ENCODE data around the gene ZNF583. TPM values are rescaled to one million over a fixed set of nuclear protein-coding genes. Genes with fewer than 3 reads are reported as not detected.

Gene ZNF583
- total RNA-seq, 4 donors from 2014 or later, result 3.8 to 11.8 (median 6.6) TPM

DNA sequence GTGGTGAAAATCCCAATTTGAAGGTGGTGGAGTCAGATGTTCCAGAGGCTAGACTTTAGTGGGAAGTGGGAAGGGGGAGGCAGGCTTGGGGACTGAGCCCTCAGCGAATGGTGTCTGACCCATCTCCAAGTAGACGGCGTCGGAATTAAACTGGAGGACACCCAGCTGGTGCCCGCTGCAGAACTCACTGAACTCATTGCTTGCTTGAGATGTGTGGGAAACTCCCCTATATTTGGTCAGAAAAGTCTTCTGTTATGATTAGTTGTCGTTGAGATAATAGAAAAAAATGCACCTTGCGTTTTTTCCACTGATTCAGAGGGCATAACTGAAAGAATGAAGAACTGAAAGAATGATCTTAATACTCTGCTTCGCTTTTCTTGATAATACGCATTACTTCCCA lies 871 bp upstream of the ZNF583 start:
- TF ChIP-seq POLR2AphosphoS5 (IDR thresholded peaks at IDR 0.05) (no peak), EP300 (IDR thresholded peaks at IDR 0.05) (no peak), CTCF (IDR thresholded peaks at IDR 0.05) (no peak), POLR2A (IDR thresholded peaks at IDR 0.05; ENCODE audit: low read depth) (no peak)
- Histone ChIP-seq H3K4me1 (peaks cover 15 to 21% (median 18%) of the 10 kb centered on the region in 4 donors), H3K36me3 (peaks cover 15 to 35% (median 31%) of the 10 kb centered on the region in 4 donors), H3K4me3 (peak overlapping the region; percentile 71 to 88 (median 80)), H3K27me3 (no peaks in the 10 kb centered on the region), H3K9me3 (peaks cover 0 to 46% (median 31%) of the 10 kb centered on the region in 4 donors), H3K27ac (replicated peaks in 1 of 4) (peak overlapping the region; percentile 95 to 96 (median 96))
- intact Hi-C loops (cut with DNase I), result loop anchor here (10.0 kb wide), 1 partner anchor 192 kb away; the partner anchor contains the start of gene ZNF71
- no peak for DNase-seq (ENCODE audit: extremely low spot score)
- 16% methylated on average over 9 of the region's 9 CpGs for WGBS

GRCh38 chr19:56404705-56405056 lies 549 bp downstream of the ZNF583 start:
- intact Hi-C loops (cut with DNase I), result loop anchor here (10.0 kb wide), 1 partner anchor 190 kb away; the partner anchor contains the start of gene ZNF71
- Histone ChIP-seq H3K4me1 (peaks cover 15 to 21% (median 18%) of the 10 kb centered on the region in 4 donors), H3K27ac (replicated peaks in 1 of 4) (peak overlapping the region in 3 of 4 donors; percentile 95 to 96 (median 95)), H3K36me3 (peaks cover 29 to 37% (median 33%) of the 10 kb centered on the region in 4 donors), H3K9me3 (peaks cover 0 to 52% (median 41%) of the 10 kb centered on the region in 4 donors), H3K27me3 (no peaks in the 10 kb centered on the region), H3K4me3 (peak overlapping the region; percentile 71 to 88 (median 80))
- 55% methylated on average over 9 of the region's 9 CpGs for WGBS
- TF ChIP-seq POLR2AphosphoS5 (IDR thresholded peaks at IDR 0.05), result no peak
- TF ChIP-seq CTCF (IDR thresholded peaks at IDR 0.05), result no peak
- no peak for TF ChIP-seq POLR2A (IDR thresholded peaks at IDR 0.05; ENCODE audit: low read depth)
- no peak for TF ChIP-seq EP300 (IDR thresholded peaks at IDR 0.05)
- DNase-seq (ENCODE audit: extremely low spot score), result no peak

- WGBS, result 91% methylated on average over 4 of the region's 4 CpGs
- peaks cover 33 to 41% (median 36%) of the 10 kb centered on the region in 4 donors for H3K36me3 ChIP-seq
- TF ChIP-seq CTCF (IDR thresholded peaks at IDR 0.05) (no peak), POLR2AphosphoS5 (IDR thresholded peaks at IDR 0.05) (no peak), EP300 (IDR thresholded peaks at IDR 0.05) (no peak), POLR2A (IDR thresholded peaks at IDR 0.05; ENCODE audit: low read depth) (no peak)
- no peak for DNase-seq (ENCODE audit: extremely low spot score)
- H3K9me3 ChIP-seq, result peaks cover 0 to 52% (median 42%) of the 10 kb centered on the region in 4 donors
- H3K27ac ChIP-seq (replicated peaks in 1 of 4), result no peak overlapping the region
- peaks cover 15 to 21% (median 18%) of the 10 kb centered on the region in 4 donors for H3K4me1 ChIP-seq
- H3K4me3 ChIP-seq, result peak overlapping the region; percentile 71 to 88 (median 80)
- intact Hi-C loops (cut with DNase I), result loop anchor here (10.0 kb wide), 1 partner anchor 190 kb away; the partner anchor contains the start of gene ZNF71
- H3K27me3 ChIP-seq, result no peaks in the 10 kb centered on the region
Observed at GRCh38 chr19:56405062-56405461, 930 bp downstream of the ZNF583 start.

DNA sequence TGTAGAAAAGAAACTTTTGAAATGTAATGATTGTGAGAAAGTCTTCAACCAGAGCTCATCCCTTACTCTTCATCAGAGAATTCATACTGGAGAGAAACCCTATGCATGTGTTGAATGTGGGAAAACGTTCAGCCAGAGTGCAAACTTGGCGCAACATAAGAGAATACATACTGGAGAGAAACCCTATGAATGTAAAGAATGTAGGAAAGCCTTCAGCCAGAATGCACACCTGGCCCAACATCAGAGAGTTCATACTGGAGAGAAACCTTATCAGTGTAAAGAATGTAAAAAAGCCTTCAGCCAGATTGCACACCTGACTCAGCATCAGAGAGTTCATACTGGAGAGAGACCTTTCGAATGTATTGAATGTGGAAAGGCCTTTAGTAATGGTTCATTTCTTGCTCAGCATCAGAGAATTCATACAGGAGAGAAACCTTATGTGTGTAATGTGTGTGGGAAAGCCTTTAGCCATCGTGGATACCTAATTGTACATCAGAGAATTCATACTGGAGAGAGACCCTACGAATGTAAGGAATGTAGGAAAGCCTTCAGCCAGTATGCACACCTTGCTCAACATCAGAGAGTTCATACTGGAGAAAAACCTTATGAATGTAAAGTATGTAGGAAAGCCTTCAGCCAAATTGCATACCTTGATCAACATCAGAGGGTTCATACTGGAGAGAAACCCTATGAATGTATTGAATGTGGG lies 19.3 kb downstream of the ZNF583 start:
- no peaks in the 10 kb centered on the region for H3K27me3 ChIP-seq
- H3K9me3 ChIP-seq, result peaks cover 45 to 100% (median 100%) of the 10 kb centered on the region in 4 donors
- no peaks in the 10 kb centered on the region for H3K4me1 ChIP-seq
- DNase-seq (ENCODE audit: extremely low spot score), result no peak
- no peak overlapping the region for H3K4me3 ChIP-seq
- intact Hi-C loops (cut with DNase I), result no loop called here
- H3K36me3 ChIP-seq, result peaks cover 35 to 63% (median 52%) of the 10 kb centered on the region in 4 donors
- H3K27ac ChIP-seq (replicated peaks in 1 of 4), result no peak overlapping the region
- 94% methylated on average over 5 of the region's 5 CpGs for WGBS
- no peak for TF ChIP-seq POLR2A (IDR thresholded peaks at IDR 0.05; ENCODE audit: low read depth)
- TF ChIP-seq CTCF (IDR thresholded peaks at IDR 0.05), result no peak
- TF ChIP-seq POLR2AphosphoS5 (IDR thresholded peaks at IDR 0.05), result no peak
- no peak for TF ChIP-seq EP300 (IDR thresholded peaks at IDR 0.05)

Data from esophagus muscularis mucosa (tissue), 4 donors.